ENCODE data around the gene DPY19L2.
"Not testable (repeated sequence)": the region's sequence is repeated elsewhere in the genome, so short reads cannot be mapped to it uniquely, and the experiment has no call there.

DNA sequence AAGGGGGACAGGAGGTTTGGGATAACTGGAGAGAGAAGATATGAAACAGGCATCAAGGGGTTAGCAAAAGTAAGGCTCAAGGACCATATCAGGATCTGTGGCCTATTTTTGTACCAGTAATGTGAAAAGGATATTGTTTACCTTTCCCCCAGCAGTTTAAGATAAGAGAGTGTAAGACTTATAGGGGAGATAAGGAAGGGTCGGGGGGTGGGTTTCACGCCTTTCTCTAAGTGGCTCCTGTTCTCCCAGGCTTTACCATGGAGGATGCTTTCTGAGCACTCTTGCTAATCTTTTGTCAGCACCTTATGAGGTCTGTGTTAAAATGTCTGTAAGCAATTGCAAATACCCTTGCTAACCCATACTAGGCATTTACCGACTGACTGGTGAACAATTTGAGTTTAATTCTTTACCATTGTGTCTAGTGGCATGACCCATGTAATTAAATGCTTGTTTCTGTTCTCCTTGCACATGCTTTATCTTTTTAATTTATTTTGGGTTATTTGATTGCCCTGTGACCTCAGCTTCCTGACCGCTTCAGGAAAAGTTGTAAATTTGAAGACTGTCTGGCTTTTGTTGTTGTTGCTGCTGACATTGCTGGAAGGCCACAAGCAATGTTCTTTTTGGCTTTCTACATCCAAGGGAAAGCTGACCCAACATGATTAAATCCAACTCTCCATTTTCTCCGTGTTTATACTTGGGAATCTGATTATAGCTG lies 12.6 kb downstream of the DPY19L2 start:
- not testable (repeated sequence) for TF ChIP-seq MAFF (IDR thresholded peaks at IDR 0.05; ENCODE audit: low read length); JUNB (CRISPR knock-in tag; conservative IDR thresholded peaks at IDR 0.05); ZNF24 (IDR thresholded peaks at IDR 0.05); DDX20 (tag; IDR thresholded peaks at IDR 0.05; ENCODE audit: low read depth); RB1 (IDR thresholded peaks at IDR 0.05; ENCODE audit: low read depth); SOX6 (IDR thresholded peaks at IDR 0.05); POLR2A (conservative IDR thresholded peaks at IDR 0.05)
- TF ChIP-seq, protein P1, sequence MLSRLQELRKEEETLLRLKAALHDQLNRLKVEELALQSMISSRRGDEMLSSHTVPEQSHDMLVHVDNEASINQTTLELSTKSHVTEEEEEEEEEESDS (CRISPR knock-in tag; IDR thresholded peaks at IDR 0.05): not testable (repeated sequence)
- TF ChIP-seq, protein P2, sequence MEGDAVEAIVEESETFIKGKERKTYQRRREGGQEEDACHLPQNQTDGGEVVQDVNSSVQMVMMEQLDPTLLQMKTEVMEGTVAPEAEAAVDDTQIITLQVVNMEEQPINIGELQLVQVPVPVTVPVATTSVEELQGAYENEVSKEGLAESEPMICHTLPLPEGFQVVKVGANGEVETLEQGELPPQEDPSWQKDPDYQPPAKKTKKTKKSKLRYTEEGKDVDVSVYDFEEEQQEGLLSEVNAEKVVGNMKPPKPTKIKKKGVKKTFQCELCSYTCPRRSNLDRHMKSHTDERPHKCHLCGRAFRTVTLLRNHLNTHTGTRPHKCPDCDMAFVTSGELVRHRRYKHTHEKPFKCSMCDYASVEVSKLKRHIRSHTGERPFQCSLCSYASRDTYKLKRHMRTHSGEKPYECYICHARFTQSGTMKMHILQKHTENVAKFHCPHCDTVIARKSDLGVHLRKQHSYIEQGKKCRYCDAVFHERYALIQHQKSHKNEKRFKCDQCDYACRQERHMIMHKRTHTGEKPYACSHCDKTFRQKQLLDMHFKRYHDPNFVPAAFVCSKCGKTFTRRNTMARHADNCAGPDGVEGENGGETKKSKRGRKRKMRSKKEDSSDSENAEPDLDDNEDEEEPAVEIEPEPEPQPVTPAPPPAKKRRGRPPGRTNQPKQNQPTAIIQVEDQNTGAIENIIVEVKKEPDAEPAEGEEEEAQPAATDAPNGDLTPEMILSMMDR (IDR thresholded peaks at IDR 0.05 in 2 of 3, conservative IDR thresholded peaks at IDR 0.05 in 1 of 3; ENCODE audit: insufficient read depth in 2 of 3, low read depth in 1 of 3, low read length in 3 of 3): not testable (repeated sequence)
- TF ChIP-seq, protein P3, sequence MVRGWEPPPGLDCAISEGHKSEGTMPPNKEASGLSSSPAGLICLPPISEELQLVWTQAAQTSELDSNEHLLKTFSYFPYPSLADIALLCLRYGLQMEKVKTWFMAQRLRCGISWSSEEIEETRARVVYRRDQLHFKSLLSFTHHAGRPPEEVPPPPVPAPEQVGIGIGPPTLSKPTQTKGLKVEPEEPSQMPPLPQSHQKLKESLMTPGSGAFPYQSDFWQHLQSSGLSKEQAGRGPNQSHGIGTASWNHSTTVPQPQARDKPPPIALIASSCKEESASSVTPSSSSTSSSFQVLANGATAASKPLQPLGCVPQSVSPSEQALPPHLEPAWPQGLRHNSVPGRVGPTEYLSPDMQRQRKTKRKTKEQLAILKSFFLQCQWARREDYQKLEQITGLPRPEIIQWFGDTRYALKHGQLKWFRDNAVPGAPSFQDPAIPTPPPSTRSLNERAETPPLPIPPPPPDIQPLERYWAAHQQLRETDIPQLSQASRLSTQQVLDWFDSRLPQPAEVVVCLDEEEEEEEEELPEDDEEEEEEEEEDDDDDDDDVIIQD (CRISPR knock-in tag; IDR thresholded peaks at IDR 0.05): not testable (repeated sequence)
